GM04504 (cell line): ENCODE data around the gene HARS2.
"Not testable (repeated sequence)": the region's sequence is repeated elsewhere in the genome, so short reads cannot be mapped to it uniquely, and the experiment has no call there.

Experiments used
- DNase-seq: peaks from one replicate; pipeline ENCODE4 v3.0.0-alpha.2; 2012; ENCODE audit warnings: low read depth

Gene HARS2

DNA sequence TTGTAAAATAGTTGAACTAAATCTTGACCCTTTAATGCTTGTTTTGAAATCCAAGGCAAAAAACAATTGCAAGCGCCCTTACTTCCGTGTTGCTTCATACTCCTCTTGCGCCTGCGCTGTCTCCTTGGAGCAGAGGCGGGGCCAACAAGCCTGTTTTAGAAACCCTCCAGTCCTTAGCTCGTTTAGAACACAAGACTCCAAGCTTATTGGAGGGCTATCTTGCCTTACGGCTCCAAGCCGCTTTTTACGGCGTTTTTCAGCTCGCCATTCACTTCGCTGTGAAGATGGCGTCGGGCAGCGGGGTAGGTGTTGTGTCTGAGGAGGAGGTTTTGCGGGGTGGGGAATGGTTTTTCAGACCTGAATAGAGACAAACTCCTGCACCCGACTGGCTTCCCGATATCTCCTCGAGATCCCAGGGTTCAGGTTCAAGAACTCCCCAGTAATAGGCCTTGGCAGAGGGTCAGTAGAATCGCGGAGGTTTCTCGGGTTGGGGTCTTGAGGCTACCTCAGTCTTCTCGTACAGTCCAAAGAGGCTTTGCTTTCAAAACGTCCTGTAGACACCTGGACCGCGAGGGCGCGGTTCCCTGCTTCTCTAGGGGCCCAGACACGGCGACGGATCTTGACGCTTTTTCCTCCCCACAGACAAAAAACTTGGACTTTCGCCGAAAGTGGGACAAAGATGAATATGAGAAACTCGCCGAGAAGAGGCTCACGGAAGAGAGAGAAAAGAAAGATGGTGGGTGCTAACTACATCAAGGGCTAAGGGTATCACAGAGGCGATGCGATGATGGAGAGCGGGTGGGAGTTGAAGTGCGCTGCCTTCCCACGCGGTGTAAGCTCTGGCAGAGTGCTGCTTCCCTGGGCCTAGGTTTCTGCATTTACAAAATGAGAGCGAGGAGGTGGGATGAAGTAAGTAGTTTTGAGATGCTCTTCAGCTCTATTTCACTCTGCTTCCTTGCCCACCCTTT is 9.2 kb downstream of the HARS2 start, which contains the start of gene ZMAT2:
ZMAT2 (plus strand) TSS at position 271 of the 968 bp plus-strand sequence; CDS start at position 285, 14 bp downstream.
- DNase-seq: peak; percentile 94

DNA sequence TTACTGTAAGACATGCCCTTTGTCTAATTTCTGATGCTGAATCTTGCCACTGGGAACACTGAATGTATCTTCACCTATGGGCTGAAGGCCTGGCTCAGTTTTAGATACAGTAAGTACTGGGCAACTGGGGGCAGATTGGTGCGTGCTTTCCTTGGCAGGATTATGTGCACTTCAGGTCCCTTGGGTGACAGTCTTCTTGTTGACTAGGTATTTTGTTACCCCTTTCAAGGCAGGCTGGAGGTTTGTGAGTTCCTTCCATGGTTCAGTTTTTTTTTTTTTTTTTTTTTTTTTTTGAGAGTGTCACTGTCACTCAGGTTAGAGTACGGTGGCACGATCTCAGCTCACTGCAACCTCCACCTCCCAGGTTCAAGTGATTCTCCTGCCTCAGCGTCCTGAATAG is 16.6 kb downstream of the HARS2 start:
- DNase-seq: no peak

DNA sequence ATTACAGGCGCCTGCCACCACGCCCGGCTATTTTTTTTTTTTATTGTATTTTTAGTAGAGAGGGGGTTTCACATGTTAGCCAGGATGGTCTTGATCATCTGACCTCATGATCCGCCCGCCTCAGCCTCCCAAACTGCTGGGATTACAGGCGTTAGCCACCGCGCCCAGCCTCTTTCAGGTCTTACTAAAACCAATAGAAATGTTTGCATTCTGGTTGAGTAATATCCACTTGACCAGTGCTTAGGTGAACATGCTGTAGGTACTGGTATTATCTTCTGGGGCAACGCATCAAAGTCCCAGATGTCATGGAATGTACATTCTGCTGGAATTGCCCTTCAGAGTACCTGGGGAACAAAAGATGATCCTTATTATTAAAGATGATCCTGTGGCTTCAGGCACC is 17.5 kb downstream of the HARS2 start:
- not testable (repeated sequence) for DNase-seq

DNA sequence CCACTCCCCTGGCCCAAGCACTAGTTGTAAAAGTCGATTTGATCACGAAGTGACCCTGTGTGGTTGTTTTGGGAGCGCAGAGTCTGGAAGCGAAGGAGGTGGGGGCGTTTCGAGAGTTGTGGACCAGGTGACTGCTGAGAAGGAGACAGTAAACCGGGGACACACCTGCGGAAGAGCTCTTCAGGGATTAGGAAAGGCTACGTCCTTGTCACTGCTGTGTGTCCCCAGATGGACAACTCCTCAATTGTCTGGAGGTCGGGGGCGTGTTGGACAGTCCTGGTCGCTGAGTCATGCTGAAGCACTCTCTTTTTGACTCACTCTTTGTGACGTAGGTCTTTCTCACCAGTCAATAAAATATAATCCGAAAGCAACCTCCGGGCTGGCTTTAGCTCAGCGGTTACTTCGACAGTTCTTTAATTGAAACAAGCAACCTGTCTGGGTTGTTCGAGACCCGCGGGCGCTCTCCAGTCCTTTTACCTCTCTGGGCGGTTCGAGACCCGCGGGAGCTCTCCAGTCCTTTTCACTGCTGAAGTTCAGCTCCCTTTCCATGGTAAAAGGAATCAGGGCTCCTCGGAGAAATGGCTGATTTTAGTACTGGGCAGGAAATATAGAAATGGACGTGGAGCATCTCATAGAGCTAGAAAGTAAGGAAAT is 19.8 kb downstream of the HARS2 start:
- DNase-seq: peak; percentile 96

GRCh38 chr5:140711794-140712193 is 20.5 kb downstream of the HARS2 start:
- no peak for DNase-seq

- no peak for DNase-seq
These were observed 22.4 kb downstream of the HARS2 start for GRCh38 chr5:140713562-140714094.

- DNase-seq: not testable (repeated sequence)
These were observed 25.0 kb downstream of the HARS2 start for GRCh38 chr5:140716238-140716637.

DNA sequence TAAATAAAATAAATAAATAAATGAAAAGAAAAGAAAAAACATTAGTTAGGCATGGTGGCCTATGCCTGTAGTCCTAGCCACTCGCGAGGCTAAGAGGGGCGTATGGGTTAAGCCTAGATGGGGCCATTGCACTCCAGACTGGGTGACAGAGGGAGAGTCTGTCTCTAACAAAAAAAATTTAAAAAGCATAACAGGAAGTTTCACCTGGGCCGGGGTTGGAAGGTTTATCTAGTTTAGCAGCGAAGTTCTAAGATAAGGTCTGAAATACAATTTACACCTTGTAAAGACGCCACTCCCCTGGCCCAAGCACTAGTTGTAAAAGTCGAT is 27.0 kb downstream of the HARS2 start:
- no peak for DNase-seq

DNA sequence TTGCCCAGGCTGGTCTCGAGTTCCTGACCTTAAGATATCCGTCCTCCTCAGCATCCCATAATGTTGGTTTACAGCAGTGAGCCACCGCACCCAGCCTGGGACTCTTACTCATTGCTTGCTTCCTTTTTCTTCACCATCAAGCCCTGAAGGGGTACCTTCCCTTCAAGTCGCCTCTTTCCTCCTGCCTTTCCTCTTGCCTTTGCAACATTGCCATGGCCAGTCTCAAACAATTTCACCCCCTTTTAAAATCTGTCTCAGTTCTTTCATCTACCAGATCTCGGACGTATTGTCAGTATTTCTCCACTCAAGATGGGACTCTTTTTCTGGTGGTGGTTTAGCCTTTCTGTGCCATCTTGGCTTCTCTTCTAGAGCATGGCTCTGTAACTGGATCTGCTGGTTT is 29.5 kb downstream of the HARS2 start:
- not testable (repeated sequence) for DNase-seq

- DNase-seq: not testable (repeated sequence)
These were observed 30.1 kb downstream of the HARS2 start for GRCh38 chr5:140721395-140721794.

- DNase-seq: peak; percentile 89
These were observed 34.7 kb downstream of the HARS2 start for GRCh38 chr5:140725799-140726471.

DNA sequence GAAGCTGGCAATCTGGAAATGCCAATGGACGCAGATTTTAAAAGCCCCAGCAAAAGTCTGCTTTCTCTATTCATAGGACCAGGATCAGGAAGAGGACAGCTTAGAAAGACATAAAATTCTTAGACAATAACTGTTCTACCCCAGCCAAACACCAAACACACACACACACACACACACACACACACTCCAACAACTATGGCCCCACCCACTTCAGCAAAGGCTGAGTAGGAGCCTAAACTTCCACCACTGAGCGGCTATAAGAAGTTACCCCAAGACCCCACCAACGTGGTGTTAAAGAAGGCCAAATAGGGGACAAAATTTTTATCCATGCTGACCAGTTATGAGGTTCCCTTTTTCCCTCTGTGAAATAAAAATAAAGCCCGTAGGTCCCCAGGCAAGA is 41.8 kb downstream of the HARS2 start:
- no peak for DNase-seq

- DNase-seq: no peak
These were observed 43.1 kb downstream of the HARS2 start for GRCh38 chr5:140734354-140734753.

GRCh38 chr5:140737486-140737885 is 46.2 kb downstream of the HARS2 start:
- no peak for DNase-seq

- DNase-seq: no peak
These were observed 50.7 kb downstream of the HARS2 start for GRCh38 chr5:140741967-140742366.
